H1 (cell line): Measurements from ENCODE around the gene CEP85L. TPM values are rescaled to one million over a fixed set of nuclear protein-coding genes. Genes with fewer than 3 reads are reported as not detected.

Experiments used
- ATF2 ChIP-seq: IDR thresholded peaks from 2 replicates; pipeline ENCODE4 v1.6.1; 2012; ENCODE audit warnings: low read length, inconsistent platforms
- BRCA1 ChIP-seq: IDR thresholded peaks from 2 replicates; pipeline ENCODE4 v1.6.1; 2012; ENCODE audit warnings: low read depth, low read length, improper control_type of control experiment
- CHD2 ChIP-seq: IDR thresholded peaks from 2 replicates; pipeline ENCODE4 v1.6.1; 2012; ENCODE audit warnings: low read length, improper control_type of control experiment
- EP300 ChIP-seq, 2 experiments: IDR thresholded peaks; 1 replicate in 1 of 2; 2 replicates in 1 of 2; pipeline ENCODE4 v1.6.1; 2011 to 2012; ENCODE audit warnings: low read depth in 2 of 2, low read length in 2 of 2, mild to moderate bottlenecking in 2 of 2, borderline replicate concordance in 1 of 2, inconsistent platforms in 1 of 2, moderate library complexity in 1 of 2
- EZH2 ChIP-seq: fragments of 200-600 bp; sonication (generic); IDR thresholded peaks from 2 replicates; pipeline ENCODE4 v1.7.1; 2012; ENCODE audit warnings: low read depth, mild to moderate bottlenecking, moderate library complexity, low read length, inconsistent platforms; ENCODE audit not compliant: severe bottlenecking
- FOSL1 ChIP-seq: IDR thresholded peaks from 2 replicates; pipeline ENCODE4 v1.6.1; 2011; ENCODE audit warnings: mild to moderate bottlenecking, low read depth, low read length, moderate library complexity; ENCODE audit not compliant: insufficient read depth
- GTF2F1 ChIP-seq: IDR thresholded peaks from 2 replicates; pipeline ENCODE4 v1.6.1; 2012; ENCODE audit warnings: low read depth, low read length, improper control_type of control experiment, borderline replicate concordance
- HDAC2 ChIP-seq, 2 experiments: fragments of 300-600 bp in 1 of 2; sonication (generic) in 1 of 2; IDR thresholded peaks; 2 replicates each; pipeline ENCODE4 v1.6.1; 2011 to 2012; ENCODE audit warnings: low read depth in 2 of 2, low read length in 2 of 2, mild to moderate bottlenecking in 2 of 2, moderate library complexity in 2 of 2, borderline replicate concordance in 1 of 2, inconsistent platforms in 1 of 2
- HDAC6 ChIP-seq: IDR thresholded peaks from one replicate; pipeline ENCODE4 v1.7.1; 2012; ENCODE audit warnings: low read depth, mild to moderate bottlenecking, inconsistent platforms, low read length, moderate library complexity
- YY1 ChIP-seq: IDR thresholded peaks from 2 replicates; pipeline ENCODE4 v1.6.1; 2011; ENCODE audit warnings: low read depth, mild to moderate bottlenecking, low read length
- polyA plus RNA-seq, 7 experiments: library from polyadenylated mRNA; depleted of rRNA in 3 of 7; stranded (reverse) in 5 of 7; unstranded in 2 of 7; fragments of >200 nt in 5 of 7; fragments of 200-250 nt in 2 of 7; gene quantifications; 1 replicate in 5 of 7; 2 replicates in 1 of 7; 4 replicates in 1 of 7; pipeline versions ENCODE4 v1.2.1 to v1.2.3, GENCODE V29; 2011 to 2013; ENCODE audit warnings: missing spikeins in 2 of 7, mixed read lengths in 2 of 7
- total RNA-seq: library from RNA; stranded (reverse); fragmentation: NEBNext Ultra II Directional; extraction: Animal tissue kit (Norgen Biotek cat#: 25700); gene quantifications from 2 replicates; pipeline ENCODE4 v1.2.1, GENCODE V29; 2021

The CEP85L gene
- total and polyA plus RNA-seq, 2 of the 8 experiments (the other 6 are each of a cell fraction or from before 2014, with no cell fraction given): 3.2 to 27.6 TPM

GRCh38 chr6:118639054-118639964 is 12.1 kb downstream of the CEP85L start (continued):
- TF ChIP-seq GTF2F1 (no peak), BRCA1 (no peak), HDAC6 (no peak), ATF2 (no peak), YY1 (no peak), CHD2 (no peak), EZH2 (no peak), FOSL1 (no peak), EP300 (IDR thresholded peaks at IDR 0.05; ENCODE audit: borderline replicate concordance in 1 of 2, low read depth in 2 of 2, low read length in 2 of 2) (no peak), HDAC2 (IDR thresholded peaks at IDR 0.05; ENCODE audit: borderline replicate concordance in 1 of 2, low read depth in 2 of 2, low read length in 2 of 2) (no peak)
